NT2/D1 (cell line): ENCODE measurements around the gene SPTSSB.

Source experiments
- DNase-seq: peaks from one replicate; pipeline ENCODE4 v3.0.0-alpha.2; 2011; ENCODE audit warnings: low read depth, low spot score
- H3K27me3 ChIP-seq: 2 replicates; pipeline ENCODE4 v1.6.0; 2011; ENCODE audit warnings: mild to moderate bottlenecking; ENCODE audit not compliant: insufficient read length, insufficient read depth
- H3K36me3 ChIP-seq: 2 replicates; pipeline ENCODE4 v1.6.1; 2011; ENCODE audit warnings: mild to moderate bottlenecking, low read length, mixed read lengths; ENCODE audit not compliant: insufficient read depth, insufficient read length
- H3K4me1 ChIP-seq: 2 replicates; pipeline ENCODE4 v1.5.1; 2011; ENCODE audit not compliant: insufficient read depth, insufficient read length
- H3K4me3 ChIP-seq: 2 replicates; pipeline ENCODE4 v1.5.1; 2011; ENCODE audit warnings: low read depth; ENCODE audit not compliant: insufficient read length
- H3K9ac ChIP-seq: 2 replicates; pipeline ENCODE4 v1.6.0; 2011; ENCODE audit warnings: low read depth; ENCODE audit not compliant: insufficient read length
- H3K9me3 ChIP-seq: 2 replicates; pipeline ENCODE4 v1.5.1; 2011; ENCODE audit warnings: mild to moderate bottlenecking, low read length; ENCODE audit not compliant: insufficient read depth
- SUZ12 ChIP-seq: IDR thresholded peaks from 2 replicates; pipeline ENCODE4 v1.6.1; 2011; ENCODE audit not compliant: insufficient read length, insufficient read depth; ENCODE audit errors: extremely low read depth
- YY1 ChIP-seq: IDR thresholded peaks from 2 replicates; pipeline ENCODE4 v1.6.1; 2011; ENCODE audit not compliant: insufficient read length, insufficient read depth
- ZNF274 ChIP-seq: IDR thresholded peaks from 2 replicates; pipeline ENCODE4 v1.6.1; 2011; ENCODE audit warnings: mild to moderate bottlenecking, low read depth, low read length

SPTSSB gene

GRCh38 chr3:161316006-161316689, 55.2 kb downstream of the SPTSSB start:
- no peak for TF ChIP-seq YY1
- no peak for TF ChIP-seq ZNF274
- TF ChIP-seq SUZ12 = no peak
- no peaks in the 10 kb centered on the region for H3K9me3 ChIP-seq
- H3K4me1 ChIP-seq = no peaks in the 10 kb centered on the region
- H3K36me3 ChIP-seq = no peaks in the 10 kb centered on the region
- no peak overlapping the region for H3K9ac ChIP-seq
- no peaks in the 10 kb centered on the region for H3K27me3 ChIP-seq
- no peak overlapping the region for H3K4me3 ChIP-seq
- DNase-seq = no peak

GRCh38 chr3:161314836-161315395, 56.4 kb downstream of the SPTSSB start:
- Histone ChIP-seq H3K9ac (no peak overlapping the region), H3K36me3 (no peaks in the 10 kb centered on the region), H3K4me1 (no peaks in the 10 kb centered on the region), H3K4me3 (no peak overlapping the region), H3K9me3 (no peaks in the 10 kb centered on the region), H3K27me3 (no peaks in the 10 kb centered on the region)
- TF ChIP-seq ZNF274 = no peak
- no peak for TF ChIP-seq YY1
- TF ChIP-seq SUZ12 = no peak
- DNase-seq = no peak

GRCh38 chr3:161310649-161311423, 60.5 kb downstream of the SPTSSB start:
- Histone ChIP-seq H3K4me3 (no peak overlapping the region), H3K4me1 (no peaks in the 10 kb centered on the region), H3K9me3 (peaks cover 19% of the 10 kb centered on the region), H3K36me3 (no peaks in the 10 kb centered on the region), H3K9ac (no peak overlapping the region), H3K27me3 (no peaks in the 10 kb centered on the region)
- TF ChIP-seq ZNF274 (no peak), YY1 (no peak), SUZ12 (no peak)
- DNase-seq = no peak

GRCh38 chr3:161305095-161305991, 66.0 kb downstream of the SPTSSB start:
- Histone ChIP-seq H3K27me3 (no peaks in the 10 kb centered on the region), H3K36me3 (no peaks in the 10 kb centered on the region), H3K4me3 (no peak overlapping the region), H3K9me3 (peaks cover 19% of the 10 kb centered on the region), H3K9ac (no peak overlapping the region), H3K4me1 (no peaks in the 10 kb centered on the region)
- DNase-seq = no peak
- TF ChIP-seq SUZ12 (no peak), YY1 (no peak), ZNF274 (no peak)

- Histone ChIP-seq H3K9ac (no peak overlapping the region), H3K27me3 (no peaks in the 10 kb centered on the region), H3K36me3 (no peaks in the 10 kb centered on the region), H3K4me1 (no peaks in the 10 kb centered on the region), H3K9me3 (peaks cover 22% of the 10 kb centered on the region), H3K4me3 (no peak overlapping the region)
- no peak for TF ChIP-seq YY1
- no peak for TF ChIP-seq SUZ12
- TF ChIP-seq ZNF274 = no peak
- no peak for DNase-seq
These were observed 74.5 kb downstream of the SPTSSB start for GRCh38 chr3:161296814-161297213.

- Histone ChIP-seq H3K4me1 (no peaks in the 10 kb centered on the region), H3K9me3 (peaks cover 22% of the 10 kb centered on the region), H3K27me3 (no peaks in the 10 kb centered on the region), H3K9ac (no peak overlapping the region), H3K36me3 (no peaks in the 10 kb centered on the region), H3K4me3 (no peak overlapping the region)
- no peak for DNase-seq
- TF ChIP-seq YY1 (no peak), SUZ12 (no peak), ZNF274 (no peak)
These were observed 76.0 kb downstream of the SPTSSB start for GRCh38 chr3:161295325-161295724.
